ENCODE results near the gene ZBTB21. TPM values are rescaled to one million over a fixed set of nuclear protein-coding genes. Genes with fewer than 3 reads are reported as not detected.

Gene ZBTB21
- 10 to 100 TPM in 2 of 10 donors, 1 to 10 TPM in 8; 3.8 to 15.2 (median 6.6) TPM for total RNA-seq
- polyA plus RNA-seq: 1 to 10 TPM; 1.3 to 1.9 TPM
- long read RNA-seq, donor 1, full-length matches to known transcripts: 1 of 2 reads
- long read RNA-seq, donor 1, partial matches to known transcripts: 0 of 2 reads
- long read RNA-seq, donor 1, other reads (novel, unspliced or antisense): 1 of 2 reads
- long read RNA-seq, donor 2, partial matches to known transcripts: 0 of 1 reads
- long read RNA-seq, donor 2, other reads (novel, unspliced or antisense): 1 of 1 reads
- long read RNA-seq, donor 3, full-length matches to known transcripts: 2 of 7 reads
- long read RNA-seq, donor 3, partial matches to known transcripts: 0 of 7 reads
- long read RNA-seq, donor 3, other reads (novel, unspliced or antisense): 5 of 7 reads

- 0% methylated on average over 71 to 73 of the region's 75 CpGs for WGBS, 2 donors
- Histone ChIP-seq H3K27ac (peak within 1 kb of the TSS; percentile 92 to 99 (median 98)), H3K4me1 (peaks cover 5 to 28% (median 11%) of the 10 kb centered on the region in 9 donors), H3K27me3 (peaks cover 0 to 5% (median 0%) of the 10 kb centered on the region in 7 donors), H3K4me3 (peak within 1 kb of the TSS; percentile 75 to 94 (median 83)), H3K36me3 (peaks cover 0 to 18% (median 0%) of the 10 kb centered on the region in 9 donors), H3K9me3 (peaks cover 0 to 7% (median 0%) of the 10 kb centered on the region in 11 donors)
- DNase-seq: peak; percentile 99
- intact Hi-C loops (cut with DNase I): loop anchor here in 8 of 10 donors (5.0 to 10.0 kb wide), 8 partner anchors 55 to 133 kb away; partner anchors contain the start of genes C2CD2 (in 3 of the 8) and PRDM15 (in 2 of the 8)
- ATAC-seq: peak; percentile 96 to 99 (median 98)
- no peak for TF ChIP-seq CTCF (IDR thresholded peaks at IDR 0.05)
These were observed at the start of gene ZBTB21 for GRCh38 chr21:42009831-42010506. Gene ZBTB21 (minus strand): TSS chr21:42010360. CDS start chr21:41994095, 16,265 bp downstream.

DNA sequence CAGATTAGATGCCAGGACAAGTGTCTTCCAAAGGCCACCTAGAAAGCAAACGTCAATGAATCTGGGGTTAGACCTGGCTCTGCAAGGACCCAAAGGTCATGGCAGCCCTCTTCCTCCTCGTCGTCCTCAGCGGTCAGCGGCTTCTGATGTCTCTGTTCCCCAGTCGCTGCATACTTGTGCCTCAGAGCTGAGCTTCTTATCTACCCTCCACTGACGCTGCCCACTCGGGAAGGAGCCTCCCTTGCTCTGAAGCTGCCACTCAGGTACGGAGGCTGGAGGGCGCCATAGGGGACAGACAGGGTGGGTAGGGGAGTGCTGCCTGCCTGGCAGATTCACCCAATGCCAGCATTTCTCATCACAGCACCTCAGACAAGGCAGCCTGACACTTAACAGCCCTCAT lies 49.6 kb upstream of the ZBTB21 start:
- TF ChIP-seq CTCF (IDR thresholded peaks at IDR 0.05): no peak
- Histone ChIP-seq H3K36me3 (no peaks in the 10 kb centered on the region), H3K9me3 (no peaks in the 10 kb centered on the region), H3K4me1 (peaks cover 0 to 48% (median 3%) of the 10 kb centered on the region in 9 donors), H3K4me3 (no peak overlapping the region), H3K27me3 (peaks cover 0 to 46% (median 16%) of the 10 kb centered on the region in 7 donors), H3K27ac (no peak overlapping the region)
- no peak for ATAC-seq
- WGBS, 2 donors: 76 to 77% methylated on average over 10 of the region's 10 CpGs
- DNase-seq: no peak
- intact Hi-C loops (cut with DNase I): loop anchor here in 1 of 10 donors (5.0 kb wide), 1 partner anchor 1758 kb away; no protein-coding TSS in a partner anchor

DNA sequence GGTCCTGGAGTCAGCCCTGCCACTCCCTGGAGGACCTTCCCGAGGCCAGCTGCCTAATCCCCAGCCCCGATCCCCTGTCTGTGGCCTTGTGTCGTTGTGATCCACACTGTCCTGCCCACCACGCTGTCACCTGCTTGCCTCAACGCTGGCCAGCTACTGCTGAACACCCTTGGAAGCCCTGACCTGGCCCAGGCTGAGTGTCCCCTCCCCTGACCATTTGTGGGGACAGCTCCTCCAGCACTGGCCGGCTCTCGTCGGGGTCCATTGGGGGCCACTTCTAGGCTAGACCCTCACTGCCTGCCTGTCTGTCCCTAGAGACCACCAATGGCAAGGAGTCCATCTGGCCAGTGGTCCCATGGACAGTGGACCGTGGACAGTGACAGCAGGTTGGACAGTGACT lies 49.0 kb upstream of the ZBTB21 start:
- Histone ChIP-seq H3K9me3 (no peaks in the 10 kb centered on the region), H3K27me3 (peaks cover 0 to 45% (median 14%) of the 10 kb centered on the region in 7 donors), H3K4me3 (no peak overlapping the region), H3K4me1 (peaks cover 0 to 45% (median 3%) of the 10 kb centered on the region in 9 donors), H3K36me3 (no peaks in the 10 kb centered on the region), H3K27ac (no peak overlapping the region)
- no peak for TF ChIP-seq CTCF (IDR thresholded peaks at IDR 0.05)
- 87 to 91% methylated on average over 9 of the region's 9 CpGs for WGBS, 2 donors
- no peak for ATAC-seq
- intact Hi-C loops (cut with DNase I): no loop called here
- no peak for DNase-seq

- 95 to 97% methylated on average over 11 of the region's 11 CpGs for WGBS, 2 donors
- no peak for TF ChIP-seq CTCF (IDR thresholded peaks at IDR 0.05)
- intact Hi-C loops (cut with DNase I): no loop called here
These were observed 48.5 kb upstream of the ZBTB21 start for GRCh38 chr21:42058631-42059111.

More at GRCh38 chr21:42058631-42059111, 48.5 kb upstream of the ZBTB21 start:
- no peak overlapping the region for H3K4me3 ChIP-seq
- no peaks in the 10 kb centered on the region for H3K36me3 ChIP-seq
- no peaks in the 10 kb centered on the region for H3K9me3 ChIP-seq
- peaks cover 0 to 40% (median 3%) of the 10 kb centered on the region in 9 donors for H3K4me1 ChIP-seq
- no peak for ATAC-seq
- H3K27ac ChIP-seq: no peak overlapping the region
- DNase-seq: no peak
- peaks cover 0 to 42% (median 11%) of the 10 kb centered on the region in 7 donors for H3K27me3 ChIP-seq

Measured in heart right ventricle (tissue), 16 donors.